SJCRH30 (cell line): ENCODE data around the gene GLRA2. TPM values are rescaled to one million over a fixed set of nuclear protein-coding genes. Genes with fewer than 3 reads are reported as not detected.

Source experiments
- DNase-seq, 2 experiments: peaks; one replicate each; pipeline ENCODE4 v3.0.0-alpha.2; 2015 to 2020
- H3K27ac ChIP-seq: fragments of 250-450 bp; sonication (Bioruptor Pico); 2 replicates; pipeline ENCODE4 v1.5.1; 2020; ENCODE audit warnings: mild to moderate bottlenecking, moderate library complexity
- H3K27me3 ChIP-seq: fragments of 250-450 bp; sonication (Bioruptor Pico); 2 replicates; pipeline ENCODE4 v1.5.1; 2020; ENCODE audit warnings: mild to moderate bottlenecking, moderate library complexity
- H3K36me3 ChIP-seq: fragments of 250-450 bp; sonication (Bioruptor Pico); 2 replicates; pipeline ENCODE4 v1.5.1; 2020; ENCODE audit warnings: mild to moderate bottlenecking, moderate library complexity
- H3K4me1 ChIP-seq: fragments of 250-450 bp; sonication (Bioruptor Pico); 2 replicates; pipeline ENCODE4 v1.5.1; 2020; ENCODE audit warnings: mild to moderate bottlenecking, moderate library complexity
- H3K4me3 ChIP-seq: fragments of 250-450 bp; sonication (Bioruptor Pico); 2 replicates; pipeline ENCODE4 v1.5.1; 2020; ENCODE audit warnings: mild to moderate bottlenecking, moderate library complexity
- H3K9me3 ChIP-seq: fragments of 250-450 bp; sonication (Bioruptor Pico); replicated peaks from 2 replicates; pipeline ENCODE4 v1.5.1; 2020; ENCODE audit warnings: mild to moderate bottlenecking, moderate library complexity
- total RNA-seq: library from RNA; depleted of rRNA; stranded (reverse); fragments of >200 nt; shearing (Covaris generic); gene quantifications from 2 replicates; pipeline ENCODE4 v1.2.3, GENCODE V29; 2014; rRNA removed

The GLRA2 gene
- total RNA-seq = not detected in 2 replicates

DNA sequence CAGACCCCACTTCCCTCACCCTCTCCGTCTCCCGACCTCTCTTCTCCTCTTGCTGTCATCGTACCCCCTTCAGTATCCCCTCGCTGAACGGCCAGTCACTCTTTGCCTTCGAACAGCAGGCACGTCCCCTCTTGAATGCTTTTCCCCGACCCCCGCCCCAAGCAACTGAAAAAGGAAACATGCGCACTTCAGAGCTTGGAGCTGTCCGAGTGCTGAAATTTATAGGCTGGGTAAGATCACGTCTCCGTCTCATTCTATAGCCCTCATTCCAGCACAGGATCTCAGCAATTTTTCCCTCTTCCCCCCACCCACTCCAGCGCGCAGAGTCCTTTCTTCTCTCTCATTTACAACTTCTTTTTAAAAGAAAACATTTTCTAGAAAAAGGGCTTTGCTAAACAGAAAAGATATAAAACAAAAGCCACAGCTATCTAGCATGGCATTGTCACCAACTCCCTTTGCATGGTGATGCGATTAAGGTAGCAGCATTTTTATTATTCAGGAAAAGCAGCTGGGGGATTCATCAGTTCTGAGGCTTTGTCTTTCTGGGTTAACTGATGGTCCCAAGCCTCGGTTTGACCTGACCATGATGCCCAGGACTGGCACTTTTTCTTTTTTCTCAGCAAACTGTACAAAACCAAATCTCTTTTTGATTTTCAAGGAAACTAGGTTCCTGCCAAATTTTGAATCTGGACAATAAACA is at the start of gene GLRA2:
GLRA2 (plus strand) TSS at position 247 of the 700 bp plus-strand sequence. CDS start 522 bp downstream, outside the sequence.
- no peaks in the 10 kb centered on the region for H3K4me1 ChIP-seq

DNA sequence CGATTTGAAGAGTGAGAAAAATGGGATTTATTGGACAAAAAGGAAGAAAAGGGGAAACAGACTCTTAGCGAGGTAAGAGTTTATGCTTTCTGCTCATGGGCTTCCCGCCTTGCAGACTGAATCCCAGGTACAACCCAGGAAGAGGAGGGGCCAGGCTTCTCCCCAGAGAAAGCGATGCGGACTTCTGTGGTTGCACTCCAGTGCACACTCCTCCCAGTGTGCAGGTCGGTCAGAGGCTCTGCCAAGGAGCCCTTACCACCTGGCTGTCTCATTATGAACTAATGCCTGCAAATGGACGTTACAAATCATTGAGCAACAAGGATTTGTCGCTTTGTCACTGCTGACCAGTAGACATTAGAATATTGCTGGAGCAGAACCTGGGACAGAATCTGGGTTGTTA is 39.9 kb upstream of the GLRA2 start:
- Histone ChIP-seq H3K36me3 (no peaks in the 10 kb centered on the region), H3K9me3 (no peaks in the 10 kb centered on the region), H3K27ac (no peak overlapping the region), H3K27me3 (no peaks in the 10 kb centered on the region), H3K4me3 (no peak overlapping the region), H3K4me1 (no peaks in the 10 kb centered on the region)
- DNase-seq = no peak

More for the DNA sequence above, at the start of gene GLRA2:
- H3K36me3 ChIP-seq = no peaks in the 10 kb centered on the region
- no peak within 1 kb of the TSS for H3K27ac ChIP-seq
- no peak within 1 kb of the TSS for H3K4me3 ChIP-seq
- no peaks in the 10 kb centered on the region for H3K27me3 ChIP-seq
- H3K9me3 ChIP-seq = no peaks in the 10 kb centered on the region
- peak; percentile 35 to 67 for DNase-seq

- Histone ChIP-seq H3K9me3 (no peaks in the 10 kb centered on the region), H3K4me1 (no peaks in the 10 kb centered on the region), H3K4me3 (no peak overlapping the region), H3K27me3 (no peaks in the 10 kb centered on the region), H3K36me3 (no peaks in the 10 kb centered on the region), H3K27ac (no peak overlapping the region)
- DNase-seq = no peak
These were observed 37.6 kb upstream of the GLRA2 start for GRCh38 chrX:14491689-14492088.

GRCh38 chrX:14496674-14497073 is 32.7 kb upstream of the GLRA2 start:
- no peaks in the 10 kb centered on the region for H3K27me3 ChIP-seq
- H3K36me3 ChIP-seq = no peaks in the 10 kb centered on the region
- H3K4me3 ChIP-seq = no peak overlapping the region
- H3K27ac ChIP-seq = no peak overlapping the region
- DNase-seq = peak in 1 of 2 experiments; percentile 27
- no peaks in the 10 kb centered on the region for H3K4me1 ChIP-seq
- no peaks in the 10 kb centered on the region for H3K9me3 ChIP-seq

DNA sequence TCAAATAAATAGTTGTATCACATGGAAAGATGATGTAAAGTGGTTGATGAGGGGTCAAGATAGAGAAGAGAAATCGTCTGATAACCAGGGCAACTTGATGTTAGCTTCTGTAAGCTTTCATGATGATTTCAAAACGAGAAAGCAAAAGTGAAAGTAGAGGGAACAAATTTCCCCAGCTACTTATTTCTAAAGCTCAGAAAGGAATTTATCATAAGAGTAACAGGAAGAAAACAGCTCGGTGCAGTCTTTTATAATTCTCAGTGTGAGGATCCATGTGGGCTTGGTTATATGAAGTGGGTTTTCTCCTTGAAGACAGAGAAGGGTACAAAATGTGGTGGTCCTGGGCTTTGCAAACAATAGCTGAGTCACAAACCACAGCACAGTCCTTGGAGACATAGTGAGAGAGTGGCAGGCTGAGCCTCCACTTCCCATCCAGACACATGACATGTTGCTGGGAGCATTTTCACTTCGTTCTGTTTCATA is 32.1 kb upstream of the GLRA2 start:
- peak overlapping the region; percentile 28 for H3K4me3 ChIP-seq
- DNase-seq = no peak
- H3K9me3 ChIP-seq = no peaks in the 10 kb centered on the region
- no peaks in the 10 kb centered on the region for H3K27me3 ChIP-seq
- H3K27ac ChIP-seq = no peak overlapping the region
- H3K4me1 ChIP-seq = no peaks in the 10 kb centered on the region
- H3K36me3 ChIP-seq = no peaks in the 10 kb centered on the region

DNA sequence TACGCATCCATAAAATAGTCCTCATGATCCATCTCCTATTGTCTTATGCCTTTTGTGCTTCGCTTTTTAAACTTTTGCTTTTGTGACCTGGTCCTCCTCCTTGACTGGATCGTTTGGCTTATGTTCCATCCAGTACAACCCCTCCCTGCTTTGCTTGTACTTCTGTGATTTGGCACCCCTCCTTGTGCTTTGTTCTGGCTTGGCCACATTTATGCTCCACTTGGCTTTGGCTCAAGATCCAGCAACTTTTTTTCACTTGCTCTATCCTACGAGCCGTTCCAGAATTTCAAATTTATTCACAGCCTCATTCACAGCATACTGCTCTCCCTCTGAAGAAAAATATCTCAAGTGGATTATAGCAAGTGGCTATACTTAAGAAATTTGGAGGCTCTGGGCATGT is 28.0 kb upstream of the GLRA2 start:
- H3K9me3 ChIP-seq = no peaks in the 10 kb centered on the region
- H3K4me3 ChIP-seq = no peak overlapping the region
- no peak overlapping the region for H3K27ac ChIP-seq
- H3K36me3 ChIP-seq = no peaks in the 10 kb centered on the region
- DNase-seq = no peak
- no peaks in the 10 kb centered on the region for H3K4me1 ChIP-seq
- no peaks in the 10 kb centered on the region for H3K27me3 ChIP-seq

DNA sequence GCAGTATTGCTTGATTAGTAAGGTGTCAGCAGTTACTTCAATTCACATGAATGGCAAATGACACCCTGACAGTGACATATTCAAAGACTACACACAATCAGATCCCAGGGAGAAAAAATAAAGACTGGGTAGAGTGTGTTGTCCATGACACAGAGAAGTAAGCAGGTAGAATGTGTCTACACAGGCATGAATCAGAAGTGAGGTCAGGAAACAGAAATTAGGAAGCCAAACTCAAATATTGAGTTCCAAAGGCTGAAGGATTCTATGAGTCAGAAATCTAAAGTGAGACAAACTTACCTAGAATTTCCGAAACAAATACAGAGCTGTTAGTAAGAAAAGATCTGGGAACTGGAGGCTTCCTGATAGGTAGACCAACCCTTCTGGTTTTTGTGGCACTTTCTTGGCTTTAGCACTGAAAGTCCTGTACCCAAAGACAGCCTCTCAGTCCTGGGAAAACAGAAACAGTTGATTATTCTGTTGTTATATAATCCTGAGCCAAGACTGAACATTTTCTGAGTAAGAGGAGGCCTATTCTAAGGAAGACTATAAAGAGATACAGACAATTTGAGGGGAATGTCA is 24.3 kb upstream of the GLRA2 start:
- H3K4me1 ChIP-seq = peaks cover 4% of the 10 kb centered on the region; the same call in 1 of the 2 replicates
- no peak overlapping the region for H3K27ac ChIP-seq

GRCh38 chrX:14505648-14506047 is 23.7 kb upstream of the GLRA2 start:
- DNase-seq = no peak
- H3K9me3 ChIP-seq = no peaks in the 10 kb centered on the region
- no peaks in the 10 kb centered on the region for H3K36me3 ChIP-seq
- H3K4me1 ChIP-seq = peaks cover 4% of the 10 kb centered on the region; the same call in 1 of the 2 replicates
- no peaks in the 10 kb centered on the region for H3K27me3 ChIP-seq
- H3K4me3 ChIP-seq = no peak overlapping the region
- H3K27ac ChIP-seq = no peak overlapping the region

More for the DNA sequence above, 24.3 kb upstream of the GLRA2 start:
- Histone ChIP-seq H3K27me3 (no peaks in the 10 kb centered on the region), H3K36me3 (no peaks in the 10 kb centered on the region), H3K4me3 (no peak overlapping the region), H3K9me3 (no peaks in the 10 kb centered on the region)
- DNase-seq = no peak

- Histone ChIP-seq H3K9me3 (no peaks in the 10 kb centered on the region), H3K27me3 (no peaks in the 10 kb centered on the region), H3K4me1 (peaks cover 4% of the 10 kb centered on the region; the same call in 1 of the 2 replicates), H3K4me3 (no peak overlapping the region), H3K36me3 (no peaks in the 10 kb centered on the region), H3K27ac (no peak overlapping the region)
- no peak for DNase-seq
These were observed 22.5 kb upstream of the GLRA2 start for GRCh38 chrX:14506866-14507265.

GRCh38 chrX:14508025-14508690 is 21.2 kb upstream of the GLRA2 start:
- Histone ChIP-seq H3K27ac (no peak overlapping the region), H3K4me1 (peaks cover 4% of the 10 kb centered on the region; the same call in 1 of the 2 replicates), H3K9me3 (no peaks in the 10 kb centered on the region), H3K27me3 (no peaks in the 10 kb centered on the region), H3K4me3 (no peak overlapping the region), H3K36me3 (no peaks in the 10 kb centered on the region)
- peak in 1 of 2 experiments; percentile 11 for DNase-seq

DNA sequence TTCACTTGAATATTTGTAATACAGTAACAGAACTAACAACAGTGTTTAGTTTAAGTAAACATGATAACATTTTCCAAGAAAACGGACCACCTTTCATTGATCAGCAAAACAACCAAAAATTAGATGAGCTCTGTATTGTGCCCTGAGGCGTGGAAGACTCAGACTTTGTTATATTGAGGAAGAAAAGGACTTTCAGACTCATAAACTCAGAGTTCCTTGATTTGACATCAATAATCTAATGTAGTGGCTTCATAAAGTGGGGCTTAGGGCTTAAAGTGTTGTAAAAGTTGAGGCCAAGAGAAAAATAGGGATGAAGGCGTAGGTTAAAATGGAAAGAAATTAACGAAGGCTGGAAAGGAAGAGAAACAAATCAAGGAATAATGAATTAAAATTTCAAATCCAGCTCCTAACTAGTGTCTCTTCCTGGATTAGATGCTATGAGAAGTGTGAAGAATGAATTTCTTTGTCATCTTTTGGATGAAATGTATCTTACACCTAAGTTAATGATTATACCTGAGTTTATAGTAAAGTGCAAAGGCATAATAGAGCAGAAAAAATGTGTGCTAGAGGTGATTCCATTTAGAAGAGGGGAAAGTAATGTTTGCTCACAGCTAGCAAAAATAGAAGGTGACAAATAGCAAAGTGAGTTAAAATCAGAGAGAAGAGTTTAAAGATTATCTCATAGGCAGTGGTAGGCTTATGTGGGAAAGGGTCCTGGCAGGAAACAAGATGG is 19.8 kb upstream of the GLRA2 start:
- no peak for DNase-seq
- Histone ChIP-seq H3K27me3 (no peaks in the 10 kb centered on the region), H3K4me1 (peaks cover 4% of the 10 kb centered on the region; the same call in 1 of the 2 replicates), H3K9me3 (no peaks in the 10 kb centered on the region), H3K4me3 (no peak overlapping the region), H3K36me3 (no peaks in the 10 kb centered on the region), H3K27ac (no peak overlapping the region)

GRCh38 chrX:14528629-14529289 is 577 bp upstream of the GLRA2 start:
- DNase-seq = peak; percentile 51 to 78
- no peaks in the 10 kb centered on the region for H3K9me3 ChIP-seq
- no peak overlapping the region for H3K4me3 ChIP-seq
- no peaks in the 10 kb centered on the region for H3K27me3 ChIP-seq
- no peaks in the 10 kb centered on the region for H3K4me1 ChIP-seq
- H3K27ac ChIP-seq = no peak overlapping the region
- H3K36me3 ChIP-seq = no peaks in the 10 kb centered on the region

DNA sequence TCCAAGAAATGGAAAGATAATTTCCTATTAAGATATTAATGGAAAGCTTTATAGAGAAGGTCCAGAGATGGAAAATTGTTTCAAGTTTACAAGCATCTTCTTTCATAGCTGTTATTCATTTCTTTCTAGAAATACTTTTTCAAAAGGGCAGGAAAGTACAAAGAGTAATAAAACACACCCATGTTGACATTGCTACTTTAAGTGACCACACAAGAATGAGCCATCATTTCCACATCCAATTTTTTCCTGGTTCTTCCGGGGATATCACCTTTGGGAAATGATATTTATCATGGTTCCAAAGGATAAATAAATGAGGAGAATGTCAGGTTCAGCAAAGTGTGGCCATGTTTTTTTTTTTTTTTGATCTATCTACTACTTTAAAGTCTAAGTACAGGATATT is 4.5 kb downstream of the GLRA2 start:
- no peaks in the 10 kb centered on the region for H3K36me3 ChIP-seq

GRCh38 chrX:14546190-14546589 is 16.9 kb downstream of the GLRA2 start:
- Histone ChIP-seq H3K4me3 (no peak overlapping the region), H3K27me3 (no peaks in the 10 kb centered on the region), H3K9me3 (no peaks in the 10 kb centered on the region)

More for the DNA sequence above, 4.5 kb downstream of the GLRA2 start:
- Histone ChIP-seq H3K4me1 (no peaks in the 10 kb centered on the region), H3K27me3 (no peaks in the 10 kb centered on the region), H3K9me3 (no peaks in the 10 kb centered on the region), H3K27ac (no peak overlapping the region), H3K4me3 (no peak overlapping the region)
- DNase-seq = no peak

More at GRCh38 chrX:14546190-14546589, 16.9 kb downstream of the GLRA2 start:
- H3K27ac ChIP-seq = no peak overlapping the region
- no peak for DNase-seq
- H3K4me1 ChIP-seq = no peaks in the 10 kb centered on the region
- no peaks in the 10 kb centered on the region for H3K36me3 ChIP-seq
